NCI-H82 treated with DMSO at 0.1 percent for 48 hours (cell line): ENCODE data around the gene TGFA.

Source experiments
- DNase-seq: peaks from one replicate; lab custom pipeline; 2025; ENCODE audit not compliant: unreplicated experiment; lab: John Stamatoyannopoulos, UW

Gene TGFA

GRCh38 chr2:70525032-70525431, 28.6 kb downstream of the TGFA start:
- DNase-seq, result no peak

GRCh38 chr2:70523996-70524965, 29.3 kb downstream of the TGFA start:
- no peak for DNase-seq

- no peak for DNase-seq
Measured at GRCh38 chr2:70523672-70523995, 30.0 kb downstream of the TGFA start.

GRCh38 chr2:70522627-70523026, 31.0 kb downstream of the TGFA start:
- no peak for DNase-seq

GRCh38 chr2:70520825-70521224, 32.8 kb downstream of the TGFA start:
- no peak for DNase-seq

GRCh38 chr2:70519453-70519852, 34.2 kb downstream of the TGFA start:
- DNase-seq, result no peak

DNA sequence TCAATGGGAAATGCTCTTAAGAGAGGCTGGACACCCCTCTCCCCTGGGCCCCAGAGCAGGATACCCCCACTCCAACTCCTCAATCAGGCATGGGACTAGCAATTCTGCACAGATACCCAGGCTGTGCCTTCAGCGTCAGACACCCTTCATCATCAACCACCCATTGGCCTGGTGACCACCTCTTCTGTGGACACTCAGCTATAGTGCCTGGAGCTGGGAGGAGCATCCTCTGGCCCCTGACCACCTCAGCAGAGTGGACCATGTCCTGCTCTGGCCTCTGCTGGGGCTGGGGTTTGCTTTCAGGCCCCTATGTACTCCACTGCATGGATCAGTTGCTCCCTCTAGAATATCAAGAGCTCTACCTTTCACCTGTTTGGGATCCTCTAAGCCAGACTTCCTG, 35.1 kb downstream of the TGFA start:
- no peak for DNase-seq

GRCh38 chr2:70517804-70518203, 35.8 kb downstream of the TGFA start:
- DNase-seq, result no peak

GRCh38 chr2:70516596-70516995, 37.0 kb downstream of the TGFA start:
- DNase-seq, result no peak

DNA sequence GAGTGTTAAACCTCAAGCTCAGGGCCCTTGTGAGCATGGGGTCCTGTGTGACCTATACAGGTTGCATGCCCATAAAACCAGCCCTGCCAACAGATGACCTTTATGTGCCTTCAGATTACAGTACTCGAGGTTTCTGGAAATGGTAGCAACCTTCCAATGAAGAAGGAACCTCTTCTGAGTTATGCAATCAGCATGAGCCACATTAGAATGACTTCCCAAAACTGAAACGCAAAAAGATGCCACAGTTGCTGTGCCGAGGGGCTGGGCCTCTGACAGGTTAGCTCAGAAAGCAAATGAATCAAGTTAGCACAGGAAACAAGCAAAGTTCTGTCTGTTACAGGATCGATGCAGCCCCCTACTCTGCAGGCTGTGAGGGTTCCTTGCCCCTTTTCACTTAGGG, 37.7 kb downstream of the TGFA start:
- DNase-seq, result no peak

- no peak for DNase-seq
Measured at GRCh38 chr2:70514612-70515055, 39.0 kb downstream of the TGFA start.

DNA sequence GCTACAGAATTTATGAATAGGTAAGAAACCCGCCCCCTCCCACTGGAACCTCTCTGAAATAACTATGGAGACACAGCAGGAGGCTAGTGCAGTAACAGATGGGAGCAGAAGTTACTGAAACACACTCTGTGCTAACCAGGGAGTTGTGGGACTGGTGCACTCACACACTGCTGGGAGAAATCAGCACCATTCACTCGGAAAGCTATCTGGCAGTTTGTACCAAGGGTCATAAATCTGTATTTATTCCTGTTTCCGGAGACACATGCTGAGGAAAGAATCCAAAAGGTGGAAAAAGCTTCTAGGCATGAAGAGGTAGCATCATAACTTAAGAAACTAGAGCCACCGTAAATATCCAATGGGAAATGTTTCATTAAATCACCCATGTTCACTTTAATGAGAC, 39.9 kb downstream of the TGFA start:
- no peak for DNase-seq

DNA sequence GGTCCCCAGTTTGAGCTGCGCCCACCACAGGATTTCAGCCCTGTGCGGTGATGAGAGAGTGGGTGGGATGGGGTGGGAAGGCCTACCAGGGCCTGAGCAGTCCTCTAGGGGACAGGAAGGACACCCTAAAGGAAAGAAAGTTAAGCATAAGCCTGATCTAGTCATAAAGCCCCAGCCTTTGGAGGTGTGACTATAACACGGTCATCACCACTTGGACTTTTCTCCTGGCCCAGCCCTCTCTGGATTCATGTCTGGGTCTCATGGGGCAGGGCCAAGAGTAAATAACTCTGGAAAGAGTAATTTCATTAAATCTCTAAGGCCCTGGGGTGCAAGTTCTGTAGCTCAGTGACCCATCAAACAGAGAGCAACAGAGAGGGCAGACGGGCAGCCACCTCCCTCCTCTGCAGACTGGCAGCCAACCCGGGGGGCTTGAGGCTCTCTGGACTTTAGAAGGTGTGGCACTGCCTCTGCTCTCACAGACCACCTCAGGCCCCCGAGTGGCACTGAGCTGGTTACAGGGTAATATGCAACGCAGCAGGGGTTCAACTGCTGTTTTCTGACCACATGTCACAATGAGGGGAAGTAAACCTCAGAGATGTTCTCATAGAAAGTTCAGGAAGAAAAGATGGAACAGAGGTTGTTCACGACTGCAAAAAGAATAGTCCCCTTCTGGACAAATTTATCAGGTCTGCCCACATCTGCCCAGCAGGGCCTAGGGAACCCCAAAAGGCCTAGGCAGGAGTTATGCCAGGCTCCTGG, 41.5 kb downstream of the TGFA start:
- DNase-seq, result no peak

DNA sequence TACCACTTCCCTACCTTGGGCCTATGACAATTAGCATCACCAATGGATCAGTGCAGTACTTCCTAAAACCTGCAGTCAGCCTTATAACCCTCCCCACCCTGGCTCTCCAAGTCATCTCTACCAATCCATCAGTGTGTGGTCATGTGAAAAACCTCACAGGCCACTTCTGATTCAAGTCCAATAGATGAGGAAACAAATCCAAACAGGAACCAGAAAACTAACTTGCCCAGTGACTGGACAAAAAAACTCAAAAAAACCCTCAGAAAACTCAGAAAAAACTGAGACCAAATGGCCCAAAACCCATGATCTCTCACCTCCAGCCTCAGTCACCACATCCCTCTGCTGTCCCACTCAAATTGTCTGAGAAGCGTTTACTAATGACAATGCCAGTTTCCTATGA, 43.3 kb downstream of the TGFA start:
- DNase-seq, result no peak

DNA sequence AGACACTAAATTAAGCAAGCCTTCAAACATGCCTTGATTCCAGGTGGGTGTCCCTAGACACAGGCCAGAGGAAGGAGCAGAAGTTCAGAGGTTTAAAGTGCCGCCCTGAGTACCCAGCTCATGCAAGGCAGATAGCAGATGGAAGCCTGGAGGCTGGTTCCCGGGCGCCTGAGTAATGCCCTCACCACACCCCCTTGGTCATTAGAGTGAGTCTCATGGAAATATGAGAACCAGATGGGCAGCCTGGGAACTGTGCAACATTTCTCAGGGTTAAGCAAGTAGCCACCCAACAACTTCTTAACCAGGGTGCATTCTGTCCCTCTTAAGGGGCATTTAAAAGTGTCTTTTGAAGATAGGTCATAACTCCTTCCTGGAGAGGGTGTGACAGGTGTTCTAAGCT, 44.1 kb downstream of the TGFA start:
- DNase-seq, result no peak

DNA sequence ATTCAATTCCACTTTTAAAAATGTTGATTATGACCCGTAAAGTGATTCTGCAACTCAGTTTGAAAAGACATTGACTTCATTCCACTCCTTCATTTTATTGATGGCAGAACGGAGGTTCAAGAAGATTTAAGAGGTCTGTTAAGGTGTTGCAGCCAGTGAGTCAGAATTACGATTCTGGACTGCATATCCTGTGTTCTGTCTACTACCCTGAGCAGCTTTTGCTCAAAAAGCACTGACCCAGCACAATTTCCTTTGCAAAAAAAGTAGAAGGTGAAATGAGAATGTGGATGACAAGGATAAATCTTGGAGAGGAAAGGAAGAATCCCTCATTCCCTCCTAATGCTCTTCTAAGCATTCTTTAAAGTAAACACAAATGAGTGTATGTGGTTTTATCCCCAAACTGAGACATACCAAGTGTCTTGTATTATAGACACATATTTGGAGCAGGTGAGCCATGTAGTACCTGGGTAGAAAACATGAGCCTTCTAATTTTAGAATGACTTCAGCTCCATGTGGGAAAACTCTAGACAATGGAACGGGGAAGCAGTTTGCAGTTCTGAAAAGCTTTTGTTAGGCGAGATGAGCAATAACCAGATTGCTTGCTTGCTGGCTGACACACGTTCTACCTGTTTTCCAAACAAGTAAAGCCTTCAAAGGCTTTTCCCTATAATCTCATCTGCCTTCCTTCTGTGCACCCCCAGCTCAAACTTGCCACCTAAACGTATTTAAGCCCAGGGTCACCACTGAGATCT, 44.7 kb downstream of the TGFA start:
- no peak for DNase-seq

DNA sequence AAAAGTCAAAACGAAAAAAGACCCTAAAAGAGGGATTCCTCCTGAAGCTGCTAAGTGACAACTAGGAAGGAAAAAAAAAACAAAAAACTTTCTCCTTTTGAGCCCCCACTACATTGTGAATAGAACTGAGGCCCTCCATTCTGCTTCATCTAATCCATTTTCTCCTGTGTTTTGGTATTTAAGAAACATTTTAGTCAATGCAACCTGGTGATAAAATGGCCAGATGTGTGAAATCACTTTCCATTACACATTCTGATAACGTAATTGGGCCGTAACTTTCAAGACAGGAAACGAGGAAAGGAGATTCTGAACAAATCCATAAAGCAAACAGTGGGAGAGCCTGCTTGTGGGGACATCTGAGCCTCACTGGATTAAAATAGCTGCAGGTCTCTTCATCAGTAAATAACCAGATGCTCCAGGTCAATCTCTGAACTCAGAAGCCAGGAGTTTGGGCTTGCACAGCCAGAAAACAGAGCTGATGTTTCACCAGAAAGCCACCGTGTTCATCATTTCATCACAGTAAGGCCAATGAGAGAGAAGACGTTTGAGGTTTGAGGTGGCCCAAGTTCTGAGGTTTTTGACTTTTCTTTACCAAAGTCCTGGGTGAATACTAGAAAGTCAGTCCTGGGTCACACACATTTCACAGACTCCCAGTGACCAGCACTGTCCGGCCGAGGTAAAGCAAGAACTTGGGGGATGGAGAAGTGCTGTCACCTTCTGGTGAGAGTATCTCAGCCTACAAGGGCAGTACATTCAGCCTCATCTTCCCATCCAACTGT, 47.8 kb downstream of the TGFA start:
- DNase-seq, result peak; percentile 9

DNA sequence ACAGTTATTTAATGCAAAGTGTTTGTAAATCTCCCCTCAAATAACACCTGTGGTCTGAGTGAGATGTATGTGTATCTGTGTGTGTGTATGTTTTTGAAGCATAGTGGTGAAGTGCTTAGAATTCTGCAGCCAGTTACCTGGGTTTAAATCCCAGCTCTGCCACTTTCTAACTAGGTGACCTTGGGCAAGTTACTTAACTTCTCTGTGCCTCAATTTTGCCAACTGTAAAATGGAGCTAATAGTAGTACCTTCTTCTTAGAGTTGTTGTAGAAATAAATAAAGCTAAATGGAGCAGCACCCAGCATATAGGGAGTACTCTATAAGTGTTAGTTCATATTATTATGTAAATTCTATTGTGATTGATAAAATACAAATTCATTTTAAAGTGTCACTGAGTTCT, 48.9 kb downstream of the TGFA start:
- DNase-seq, result no peak

- no peak for DNase-seq
Measured at GRCh38 chr2:70503896-70504295, 49.7 kb downstream of the TGFA start.

GRCh38 chr2:70501728-70502127, 51.9 kb downstream of the TGFA start:
- DNase-seq, result no peak

DNA sequence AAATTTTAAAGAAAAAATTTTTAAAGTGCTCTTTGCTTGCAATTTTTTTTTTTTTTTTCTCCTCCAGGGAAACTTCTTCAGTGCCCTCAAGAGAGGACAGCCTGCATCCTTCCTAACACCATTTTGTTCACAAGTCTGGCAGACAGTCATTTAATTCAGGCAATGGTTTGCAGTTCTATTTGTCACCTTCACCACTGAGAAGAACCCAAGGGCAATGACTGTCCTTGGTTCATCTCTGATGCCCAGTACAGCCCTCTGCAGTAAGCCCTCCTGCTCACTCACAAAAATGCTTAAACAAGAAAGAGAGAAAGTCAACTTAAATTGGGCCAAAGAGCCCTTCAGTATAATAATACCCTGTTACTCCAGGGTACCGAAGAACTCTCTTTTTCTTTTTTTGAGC, 52.4 kb downstream of the TGFA start:
- no peak for DNase-seq
